Spleen (tissue), 11 donors: ENCODE measurements around the gene ACP2. TPM values are rescaled to one million over a fixed set of nuclear protein-coding genes. Genes with fewer than 3 reads are reported as not detected.

Experiments
- DNase-seq: peaks from one replicate; pipeline ENCODE4 v3.0.0-alpha.2; 2020
- H3K27ac ChIP-seq, 8 donors: fragments of 200-600 bp; sonication (generic) in 7 of 8; 1 replicate in 4 of 8; 2 replicates in 4 of 8; pipeline versions ENCODE4 v1.5.0 to v1.8.0; 2016 to 2021; ENCODE audit warnings: inconsistent platforms in 4 of 8, mild to moderate bottlenecking in 4 of 8, moderate library complexity in 1 of 8
- H3K27me3 ChIP-seq, 7 donors: fragments of 200-600 bp; sonication (generic) in 6 of 7; replicated peaks in 1 of 7; 1 replicate in 4 of 7; 2 replicates in 3 of 7; pipeline versions ENCODE4 v1.5.0 to v1.8.0; 2016 to 2021; ENCODE audit warnings: inconsistent platforms in 3 of 7, mild to moderate bottlenecking in 1 of 7
- H3K36me3 ChIP-seq, 6 donors: fragments of 200-600 bp; sonication (generic) in 5 of 6; 1 replicate in 4 of 6; 2 replicates in 2 of 6; pipeline versions ENCODE4 v1.5.0 to v1.8.0; 2016 to 2021; ENCODE audit warnings: inconsistent platforms in 2 of 6
- H3K4me1 ChIP-seq, 6 donors: fragments of 200-600 bp; sonication (generic) in 5 of 6; 1 replicate in 3 of 6; 2 replicates in 3 of 6; pipeline versions ENCODE4 v1.5.0 to v1.8.0; 2016 to 2021; ENCODE audit warnings: inconsistent platforms in 3 of 6
- H3K4me3 ChIP-seq, 8 donors: fragments of 200-600 bp; sonication (generic) in 7 of 8; 1 replicate in 4 of 8; 2 replicates in 4 of 8; pipeline versions ENCODE4 v1.5.0 to v1.8.0; 2016 to 2021; ENCODE audit warnings: inconsistent platforms in 4 of 8, mild to moderate bottlenecking in 4 of 8, moderate library complexity in 2 of 8
- H3K9me3 ChIP-seq, 8 donors: fragments of 200-600 bp; sonication (generic) in 7 of 8; 1 replicate in 4 of 8; 2 replicates in 4 of 8; pipeline versions ENCODE4 v1.5.0 to v1.8.0; 2016 to 2021; ENCODE audit warnings: inconsistent platforms in 4 of 8
- POLR2A ChIP-seq, 3 donors: fragments of 450-650 bp; IDR thresholded peaks; one replicate each; pipeline ENCODE4 v1.5.1; 2017; ENCODE audit warnings: antibody characterized with exemption in 3 of 3, mild to moderate bottlenecking in 1 of 3
- POLR2AphosphoS5 ChIP-seq, 3 donors: sonication (generic); formaldehyde crosslinking; IDR thresholded peaks; one replicate each; pipeline ENCODE4 v1.5.1; 2017; ENCODE audit warnings: antibody characterized with exemption in 3 of 3
- WGBS, 5 donors: extraction: QIAGEN DNeasy Blood & Tissue Kit in 3 of 5; methylation state at CpG; one replicate each; pipeline versions ENCODE4 v1.1.5 to v1.1.7; 2013 to 2018; 5-methylcytosine and 5-hydroxymethylcytosine counted together
- intact Hi-C: fragments of 100-400 bp; cut with DNase I; formaldehyde crosslinking; loops from one replicate; pipeline ENCODE4 v1.15.0; 2023; ENCODE audit warnings: low total_unique reads
- polyA plus RNA-seq, 3 donors: library from polyadenylated mRNA; stranded (reverse); fragments of 200-250 nt; gene quantifications; one replicate each; pipeline ENCODE4 v1.2.1, GENCODE V29; 2013
- total RNA-seq, 7 donors: library from RNA; depleted of rRNA in 3 of 7; stranded (reverse); fragments of >200 nt in 3 of 7; fragmentation: NEBNext Ultra II Directional in 4 of 7; extraction: Animal tissue kit (Norgen Biotek cat#: 25700) in 4 of 7; gene quantifications; one replicate each; pipeline versions ENCODE4 v1.1.0 to v1.2.1, GENCODE V29; 2016 to 2021
- TF ChIP-seq, protein P1 (sequence below), 11 experiments: fragments of 200-600 bp in 7 of 11; fragments of 450-650 bp in 4 of 11; sonication (generic) in 4 of 11; IDR thresholded peaks in 8 of 11; conservative IDR thresholded peaks in 3 of 11; 1 replicate in 7 of 11; 2 replicates in 4 of 11; pipeline versions ENCODE4 v1.4.0 to v1.8.0; 2016 to 2021; ENCODE audit warnings: antibody characterized with exemption in 11 of 11, inconsistent platforms in 4 of 11, mild to moderate bottlenecking in 1 of 11
- donor health status: healthy with polysubstance abuse.
- donor health status: DM: no; HTN: no; CAD: no; lungs with moderate emphysema.
- donor health status: DM: no; HTN: no; CAD: no.
- donor health status: Bipolar disorder and iron deficiency.
- donor health status: healthy.
- donor health status: DM: no; HTN: no; CAD: no.
- donor health status: DM: yes; HTN: yes; CAD: no.

The ACP2 gene
- total and polyA plus RNA-seq, 10 donors, result 18.9 to 113 (median 52.4) TPM

DNA sequence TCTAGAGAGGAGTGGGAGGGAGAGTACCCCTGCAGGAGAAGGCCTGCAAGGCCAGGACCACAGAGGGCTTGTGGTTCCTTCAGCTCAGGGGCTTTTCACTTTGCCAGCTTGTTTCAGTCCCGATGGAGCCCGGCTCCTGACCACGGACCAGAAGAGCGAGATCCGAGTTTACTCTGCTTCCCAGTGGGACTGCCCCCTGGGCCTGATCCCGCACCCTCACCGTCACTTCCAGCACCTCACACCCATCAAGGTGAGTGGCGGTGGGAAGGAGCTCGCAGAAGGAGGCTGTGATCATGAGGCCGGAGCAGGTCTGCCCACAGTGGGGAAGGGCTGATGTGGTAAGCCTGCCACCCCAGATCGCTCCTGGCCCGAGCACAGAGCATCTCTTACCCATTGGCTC lies 13.5 kb downstream of the ACP2 start:
- peak in 2 of 3 donors; percentile 34 to 73 for TF ChIP-seq POLR2AphosphoS5 (IDR thresholded peaks at IDR 0.05)
- TF ChIP-seq, protein P1, sequence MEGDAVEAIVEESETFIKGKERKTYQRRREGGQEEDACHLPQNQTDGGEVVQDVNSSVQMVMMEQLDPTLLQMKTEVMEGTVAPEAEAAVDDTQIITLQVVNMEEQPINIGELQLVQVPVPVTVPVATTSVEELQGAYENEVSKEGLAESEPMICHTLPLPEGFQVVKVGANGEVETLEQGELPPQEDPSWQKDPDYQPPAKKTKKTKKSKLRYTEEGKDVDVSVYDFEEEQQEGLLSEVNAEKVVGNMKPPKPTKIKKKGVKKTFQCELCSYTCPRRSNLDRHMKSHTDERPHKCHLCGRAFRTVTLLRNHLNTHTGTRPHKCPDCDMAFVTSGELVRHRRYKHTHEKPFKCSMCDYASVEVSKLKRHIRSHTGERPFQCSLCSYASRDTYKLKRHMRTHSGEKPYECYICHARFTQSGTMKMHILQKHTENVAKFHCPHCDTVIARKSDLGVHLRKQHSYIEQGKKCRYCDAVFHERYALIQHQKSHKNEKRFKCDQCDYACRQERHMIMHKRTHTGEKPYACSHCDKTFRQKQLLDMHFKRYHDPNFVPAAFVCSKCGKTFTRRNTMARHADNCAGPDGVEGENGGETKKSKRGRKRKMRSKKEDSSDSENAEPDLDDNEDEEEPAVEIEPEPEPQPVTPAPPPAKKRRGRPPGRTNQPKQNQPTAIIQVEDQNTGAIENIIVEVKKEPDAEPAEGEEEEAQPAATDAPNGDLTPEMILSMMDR (IDR thresholded peaks at IDR 0.05 in 8 of 11, conservative IDR thresholded peaks at IDR 0.05 in 3 of 11), result no peak
- no peak for TF ChIP-seq POLR2A (IDR thresholded peaks at IDR 0.05)

DNA sequence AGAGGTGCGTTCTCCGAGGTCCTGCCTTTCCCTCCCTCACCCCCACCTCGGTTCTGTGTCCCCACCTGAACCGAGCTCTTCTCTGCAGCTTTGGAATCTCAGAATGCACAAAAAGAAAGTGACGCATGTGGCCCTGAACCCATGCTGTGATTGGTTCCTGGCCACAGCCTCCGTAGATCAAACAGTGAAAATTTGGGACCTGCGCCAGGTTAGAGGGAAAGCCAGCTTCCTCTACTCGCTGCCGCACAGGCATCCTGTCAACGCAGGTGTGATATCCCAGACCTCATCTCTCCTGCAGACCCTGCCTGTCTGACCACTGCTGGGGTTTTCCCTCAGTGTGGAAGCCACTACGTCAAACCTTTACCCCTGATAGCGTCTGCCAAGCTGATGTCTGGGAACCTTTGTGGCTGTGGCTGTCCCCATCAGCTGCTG lies 13.9 kb downstream of the ACP2 start:
- Histone ChIP-seq H3K27me3 (no peaks in the 10 kb centered on the region), H3K9me3 (no peaks in the 10 kb centered on the region), H3K27ac (no peak overlapping the region), H3K36me3 (peaks cover 0 to 88% (median 26%) of the 10 kb centered on the region in 6 donors), H3K4me1 (no peaks in the 10 kb centered on the region), H3K4me3 (no peak overlapping the region)
- intact Hi-C loops, result no loop called here
- DNase-seq, result no peak
- 54 to 64% (median 61%) methylated on average over 12 of the region's 12 CpGs for WGBS, 5 donors
- TF ChIP-seq POLR2A (IDR thresholded peaks at IDR 0.05) (no peak), POLR2AphosphoS5 (IDR thresholded peaks at IDR 0.05) (no peak)
- TF ChIP-seq, protein P1 (IDR thresholded peaks at IDR 0.05 in 8 of 11, conservative IDR thresholded peaks at IDR 0.05 in 3 of 11), result no peak

More for the DNA sequence above, 13.5 kb downstream of the ACP2 start:
- intact Hi-C loops, result no loop called here
- H3K4me3 ChIP-seq, result no peak overlapping the region
- no peaks in the 10 kb centered on the region for H3K27me3 ChIP-seq
- no peak overlapping the region for H3K27ac ChIP-seq
- H3K36me3 ChIP-seq, result peaks cover 0 to 88% (median 29%) of the 10 kb centered on the region in 6 donors
- no peak for DNase-seq
- no peaks in the 10 kb centered on the region for H3K4me1 ChIP-seq
- WGBS, 5 donors, result 93 to 98% (median 96%) methylated on average over 12 of the region's 12 CpGs
- H3K9me3 ChIP-seq, result no peaks in the 10 kb centered on the region

DNA sequence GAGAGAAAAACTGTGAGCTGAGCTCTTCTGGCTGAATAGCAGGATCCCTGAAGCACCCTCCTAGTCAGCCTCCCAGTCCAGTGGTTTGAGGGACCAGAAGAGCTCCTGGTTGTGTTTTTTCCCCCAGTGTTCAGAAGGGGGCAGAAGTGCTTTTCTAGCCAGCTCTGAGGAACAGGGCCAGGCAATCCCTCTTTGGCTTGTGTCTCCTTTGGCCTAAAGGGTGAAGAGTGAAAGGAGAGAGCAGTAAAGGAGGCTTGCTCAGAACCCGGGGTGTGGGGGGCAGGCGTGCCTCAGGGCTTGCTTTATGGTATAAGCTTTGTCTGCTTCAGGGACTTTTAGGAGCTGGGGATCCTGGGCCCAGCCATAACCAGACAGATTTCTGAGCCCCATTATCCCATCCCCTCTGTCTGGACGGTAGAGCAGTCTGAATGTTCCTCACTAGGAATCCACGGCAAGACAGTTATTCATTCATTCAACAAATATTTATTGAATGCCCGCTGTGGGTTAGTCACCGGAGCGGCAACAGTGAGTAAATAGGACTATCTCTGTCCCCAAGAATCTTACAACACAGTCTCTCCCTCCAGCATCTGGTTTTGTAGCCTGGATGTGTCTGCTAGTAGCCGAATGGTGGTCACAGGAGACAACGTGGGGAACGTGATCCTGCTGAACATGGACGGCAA lies 14.5 kb downstream of the ACP2 start:
- Histone ChIP-seq H3K36me3 (peaks cover 0 to 88% (median 21%) of the 10 kb centered on the region in 6 donors), H3K9me3 (no peaks in the 10 kb centered on the region), H3K27ac (no peak overlapping the region), H3K4me3 (no peak overlapping the region), H3K27me3 (no peaks in the 10 kb centered on the region), H3K4me1 (no peaks in the 10 kb centered on the region)
- intact Hi-C loops, result no loop called here
- no peak for DNase-seq
- 72 to 89% (median 82%) methylated on average over 11 of the region's 11 CpGs for WGBS, 5 donors
- TF ChIP-seq POLR2A (IDR thresholded peaks at IDR 0.05) (no peak), POLR2AphosphoS5 (IDR thresholded peaks at IDR 0.05) (no peak)
- TF ChIP-seq, protein P1 (IDR thresholded peaks at IDR 0.05 in 8 of 11, conservative IDR thresholded peaks at IDR 0.05 in 3 of 11), result no peak

DNA sequence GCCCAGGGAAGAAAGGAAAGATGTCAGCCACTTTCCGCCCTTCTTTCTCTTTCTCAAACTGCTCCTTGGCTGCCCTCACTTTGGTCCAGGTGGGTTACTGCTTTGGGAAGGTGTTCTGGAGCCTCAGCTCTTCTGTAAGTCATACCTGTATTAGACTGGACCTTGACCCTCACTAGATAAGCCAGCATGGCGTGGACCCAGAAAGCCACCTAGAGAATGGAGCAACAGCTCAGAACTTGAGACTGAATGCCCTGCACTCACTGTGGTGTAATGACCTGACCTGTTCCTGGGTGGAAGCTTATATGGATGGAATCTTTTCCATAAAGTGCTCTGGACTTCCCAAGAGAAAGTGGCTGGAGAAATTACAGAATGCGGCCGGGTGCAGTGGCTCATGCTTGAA lies 15.6 kb downstream of the ACP2 start:
- 90 to 98% (median 96%) methylated on average over 4 of the region's 4 CpGs for WGBS, 5 donors
- Histone ChIP-seq H3K9me3 (no peaks in the 10 kb centered on the region), H3K4me3 (no peak overlapping the region), H3K27me3 (no peaks in the 10 kb centered on the region), H3K27ac (no peak overlapping the region), H3K36me3 (peaks cover 0 to 88% (median 12%) of the 10 kb centered on the region in 6 donors), H3K4me1 (no peaks in the 10 kb centered on the region)
- intact Hi-C loops, result no loop called here
- no peak for DNase-seq
- TF ChIP-seq, protein P1 (IDR thresholded peaks at IDR 0.05 in 8 of 11, conservative IDR thresholded peaks at IDR 0.05 in 3 of 11), result no peak
- TF ChIP-seq POLR2A (IDR thresholded peaks at IDR 0.05) (no peak), POLR2AphosphoS5 (IDR thresholded peaks at IDR 0.05) (no peak)
